ENCODE results near the gene SMURF2. TPM values are rescaled to one million over a fixed set of nuclear protein-coding genes. Genes with fewer than 3 reads are reported as not detected.
"Not testable (repeated sequence)": the region's sequence is repeated elsewhere in the genome, so short reads cannot be mapped to it uniquely, and the experiment has no call there.

The SMURF2 gene
- polyA plus RNA-seq, 3 donors from 2014 or later = 8.1 to 8.5 (median 8.3) TPM

DNA sequence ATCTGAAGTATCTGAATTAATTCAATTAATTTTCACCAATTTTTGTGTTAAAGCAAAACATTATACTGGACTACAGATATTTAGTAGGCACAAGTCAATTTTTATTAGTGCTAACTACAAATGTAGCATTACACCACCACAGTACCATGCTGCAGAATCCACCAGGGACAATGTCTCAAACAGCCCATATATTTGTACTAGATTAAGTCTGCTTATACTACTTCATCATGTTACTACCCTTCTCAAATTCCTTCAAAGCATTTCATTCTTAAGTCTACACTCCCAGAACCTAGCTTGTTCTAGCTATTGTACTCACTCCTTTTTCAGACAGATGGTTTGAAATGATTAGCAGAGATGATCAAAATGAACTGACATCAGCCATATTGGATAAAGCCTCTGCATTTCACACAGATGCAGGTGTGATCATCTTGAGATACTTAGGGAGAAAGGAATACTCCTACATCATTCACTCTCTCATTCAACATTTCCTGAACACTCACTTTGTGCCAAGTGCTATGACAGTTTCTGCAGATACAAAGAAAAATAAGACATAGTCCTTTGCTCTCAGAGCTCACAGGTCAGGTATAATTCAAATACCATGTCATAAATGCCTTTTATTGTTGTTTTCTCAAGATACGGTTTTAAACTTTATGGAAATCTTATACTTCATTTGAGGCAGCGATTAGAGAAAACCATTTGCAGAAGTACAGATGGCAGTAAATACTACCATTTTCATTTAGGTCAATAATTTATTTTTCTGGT lies 47.7 kb downstream of the SMURF2 start:
- H3K4me1 Mint-ChIP-seq = peaks cover 50 to 65% of the 10 kb centered on the region in 2 donors
- H3K36me3 Mint-ChIP-seq = no peaks in the 10 kb centered on the region
- peaks cover 0 to 1% (median 0%) of the 10 kb centered on the region in 3 donors for H3K27me3 Mint-ChIP-seq (ENCODE audit: low read depth in 3 of 3)
- no peak overlapping the region for H3K4me3 Mint-ChIP-seq
- no peak for DNase-seq
- no peaks in the 10 kb centered on the region for H3K9me3 Mint-ChIP-seq
- peak overlapping the region in 2 of 6 donors; percentile 2 to 6 for H3K27ac Mint-ChIP-seq

DNA sequence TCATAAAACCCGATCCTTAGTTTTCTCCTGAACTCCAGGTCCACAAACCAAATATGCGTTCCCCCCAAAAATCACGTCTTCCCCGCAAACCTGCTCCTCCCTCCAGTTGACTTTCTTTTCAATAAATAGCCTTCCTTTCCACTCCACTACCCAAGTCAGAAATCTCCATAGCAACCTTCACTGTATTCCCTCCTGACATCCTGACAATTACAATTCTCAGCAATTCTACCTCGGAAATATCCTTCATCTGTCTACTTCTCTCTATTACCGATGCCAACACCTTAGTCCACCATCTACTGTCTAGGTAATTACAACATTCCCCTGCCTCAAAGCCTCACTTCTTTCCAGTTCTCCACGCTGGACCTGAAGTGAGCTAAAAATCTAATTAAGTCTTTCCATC lies 50.7 kb downstream of the SMURF2 start:
- Mint-ChIP-seq H3K4me1 (peaks cover 47 to 62% of the 10 kb centered on the region in 2 donors), H3K9me3 (no peaks in the 10 kb centered on the region), H3K27ac (no peak overlapping the region), H3K4me3 (no peak overlapping the region), H3K36me3 (no peaks in the 10 kb centered on the region), H3K27me3 (ENCODE audit: low read depth in 3 of 3) (no peaks in the 10 kb centered on the region)
- DNase-seq = no peak

DNA sequence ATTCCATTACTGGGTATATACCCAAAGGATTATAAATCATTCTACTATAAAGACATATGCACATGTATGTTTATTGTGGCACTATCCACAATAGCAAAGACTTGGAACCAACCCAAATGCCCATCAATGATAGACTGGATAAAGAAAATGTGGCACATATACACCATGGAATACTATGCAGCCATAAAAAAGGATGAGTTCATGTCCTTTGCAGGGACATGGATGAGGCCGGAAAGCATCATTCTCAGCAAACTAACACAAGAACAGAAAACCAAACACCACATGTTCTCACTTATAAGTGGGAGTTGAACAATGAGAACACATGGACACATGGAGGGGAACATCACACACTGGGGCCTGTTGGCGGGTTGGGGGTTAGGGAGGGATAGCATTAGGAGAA lies 51.9 kb downstream of the SMURF2 start:
- Mint-ChIP-seq H3K27ac (peak overlapping the region in 1 of 6 donors; percentile 35), H3K4me1 (peaks cover 50 to 65% of the 10 kb centered on the region in 2 donors)
- not testable (repeated sequence) for H3K9me3 Mint-ChIP-seq; H3K4me3 Mint-ChIP-seq; H3K27me3 Mint-ChIP-seq (ENCODE audit: low read depth in 3 of 3); DNase-seq; H3K36me3 Mint-ChIP-seq

DNA sequence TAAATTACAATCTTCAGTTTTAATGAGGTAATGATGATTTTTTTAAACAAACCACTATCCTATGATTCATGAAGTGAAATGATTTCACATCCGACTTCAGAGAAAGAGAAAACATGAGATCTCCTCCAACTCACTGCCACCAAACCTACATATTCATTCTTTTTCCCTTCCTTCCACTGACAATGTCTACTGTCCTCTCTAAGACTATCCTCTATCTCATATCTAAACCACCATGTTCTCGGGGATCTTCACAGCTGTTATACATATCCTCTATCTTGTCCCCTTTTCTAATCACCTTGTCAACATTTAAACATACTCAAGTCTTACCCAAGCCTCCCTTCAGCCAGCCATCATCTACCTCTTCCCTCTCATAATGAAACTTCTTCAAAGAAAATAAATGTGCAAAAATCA lies 53.5 kb downstream of the SMURF2 start:
- H3K36me3 Mint-ChIP-seq = no peaks in the 10 kb centered on the region
- no peaks in the 10 kb centered on the region for H3K27me3 Mint-ChIP-seq (ENCODE audit: low read depth in 3 of 3)
- H3K4me1 Mint-ChIP-seq = peaks cover 36 to 61% of the 10 kb centered on the region in 2 donors
- H3K27ac Mint-ChIP-seq = peak overlapping the region; percentile 13 to 78 (median 52)
- peak overlapping the region in 4 of 5 donors; percentile 0 to 15 (median 9) for H3K4me3 Mint-ChIP-seq
- no peak for DNase-seq
- H3K9me3 Mint-ChIP-seq = no peaks in the 10 kb centered on the region

DNA sequence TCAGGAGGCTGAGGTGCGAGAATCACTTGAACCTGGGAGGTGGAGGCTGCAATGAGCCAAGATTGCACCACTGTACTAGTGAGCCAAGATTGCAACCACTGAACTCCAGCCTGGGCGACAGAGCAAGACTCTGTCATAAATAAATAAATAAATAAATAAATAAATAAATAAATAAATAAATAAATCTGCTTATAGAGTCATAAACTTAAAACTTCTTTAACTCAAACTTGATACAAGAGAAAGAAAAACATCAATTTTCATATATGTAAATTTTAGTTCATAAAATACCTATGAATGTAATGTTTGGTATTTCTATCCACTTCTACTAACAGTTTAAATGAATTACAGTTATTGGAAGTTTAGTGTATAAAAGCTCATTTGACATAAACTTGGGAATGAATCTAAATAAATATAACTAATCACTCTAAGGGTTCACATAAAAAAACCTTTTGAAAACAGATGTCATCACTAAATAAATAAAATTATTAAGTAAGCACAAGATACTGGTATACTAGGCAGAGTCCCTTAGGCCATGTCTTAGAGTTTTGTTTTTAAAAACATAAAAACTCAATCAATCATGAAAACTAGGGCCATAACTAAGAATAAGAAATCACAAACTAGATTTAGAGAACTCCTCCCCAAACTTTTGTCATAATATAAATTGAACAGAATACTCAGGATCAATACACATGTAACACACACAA lies 54.1 kb downstream of the SMURF2 start:
- Mint-ChIP-seq H3K27me3 (ENCODE audit: low read depth in 3 of 3) (no peaks in the 10 kb centered on the region), H3K4me3 (peak overlapping the region in 1 of 5 donors; percentile 15), H3K27ac (peak overlapping the region; percentile 13 to 78 (median 52)), H3K4me1 (peaks cover 31 to 57% of the 10 kb centered on the region in 2 donors), H3K9me3 (no peaks in the 10 kb centered on the region), H3K36me3 (no peaks in the 10 kb centered on the region)
- no peak for DNase-seq

DNA sequence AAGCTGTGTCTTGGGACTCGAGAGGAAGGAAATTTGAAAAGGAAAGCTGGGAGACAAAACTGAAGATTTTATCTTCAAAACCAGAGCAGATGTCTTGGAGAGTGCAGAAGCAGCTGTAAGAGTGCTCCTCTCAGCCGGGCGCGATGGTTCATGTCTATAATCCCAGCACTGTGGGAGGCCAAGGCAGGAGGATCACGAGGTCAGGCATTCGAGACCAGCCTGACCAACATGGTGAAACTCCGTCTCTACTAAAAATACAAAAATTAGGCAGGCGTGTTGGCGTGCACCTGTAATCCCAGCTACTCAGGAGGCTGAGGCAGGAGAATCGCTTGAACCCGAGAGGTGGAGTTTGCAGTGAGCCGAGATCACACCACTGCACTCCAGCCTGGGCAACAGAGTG lies 57.6 kb downstream of the SMURF2 start:
- not testable (repeated sequence) for H3K9me3 Mint-ChIP-seq; DNase-seq; H3K36me3 Mint-ChIP-seq; H3K4me3 Mint-ChIP-seq; H3K27ac Mint-ChIP-seq; H3K27me3 Mint-ChIP-seq (ENCODE audit: low read depth in 3 of 3)
- H3K4me1 Mint-ChIP-seq = peaks cover 36 to 76% of the 10 kb centered on the region in 2 donors

DNA sequence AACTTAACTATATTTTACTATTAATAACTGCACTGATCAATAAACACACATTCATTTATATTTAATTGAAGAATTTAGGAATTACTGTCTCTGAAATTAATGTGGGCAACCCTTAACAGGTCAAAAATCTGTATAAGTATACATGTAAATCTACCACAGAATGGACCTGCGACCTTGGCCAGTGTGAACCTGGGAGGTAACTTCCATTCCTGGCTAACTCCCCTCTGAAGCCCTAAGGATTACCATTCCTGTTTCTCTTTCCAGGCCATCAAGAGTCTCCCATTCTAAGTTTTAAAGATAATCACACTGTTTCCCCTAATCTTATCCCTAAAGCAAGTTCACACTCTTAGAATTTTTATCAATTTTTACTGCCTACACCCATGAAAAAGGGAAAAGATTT lies 58.1 kb downstream of the SMURF2 start:
- H3K4me1 Mint-ChIP-seq = peaks cover 36 to 76% of the 10 kb centered on the region in 2 donors

DNA sequence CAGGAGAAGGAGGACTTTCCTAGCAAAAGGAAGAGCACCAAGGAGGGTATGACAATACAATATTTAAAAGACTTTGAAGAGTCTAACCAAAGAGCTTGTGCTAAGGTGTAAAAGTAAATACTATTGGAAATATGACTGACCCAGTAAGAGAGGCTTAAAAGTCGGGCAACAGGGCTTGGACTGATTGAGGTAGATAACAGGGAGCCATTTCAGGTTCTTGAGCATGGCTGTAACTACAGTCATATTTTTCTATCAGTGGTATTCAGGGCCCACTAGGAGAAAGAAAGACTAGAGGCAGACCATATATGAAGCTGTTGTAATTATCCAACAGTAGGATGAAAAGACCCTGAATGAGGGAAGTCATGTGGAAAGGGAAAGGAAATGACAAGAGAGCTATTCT lies 62.3 kb downstream of the SMURF2 start:
- H3K4me3 Mint-ChIP-seq = peak overlapping the region; percentile 65 to 78 (median 75)
- peaks cover 10 to 12% (median 10%) of the 10 kb centered on the region in 3 donors for H3K36me3 Mint-ChIP-seq
- peak overlapping the region; percentile 78 to 96 (median 90) for H3K27ac Mint-ChIP-seq
- peaks cover 0 to 3% (median 0%) of the 10 kb centered on the region in 3 donors for H3K27me3 Mint-ChIP-seq (ENCODE audit: low read depth in 3 of 3)
- no peaks in the 10 kb centered on the region for H3K9me3 Mint-ChIP-seq
- no peak for DNase-seq
- H3K4me1 Mint-ChIP-seq = peaks cover 33 to 72% of the 10 kb centered on the region in 2 donors

More for the DNA sequence above, 58.1 kb downstream of the SMURF2 start:
- Mint-ChIP-seq H3K9me3 (no peaks in the 10 kb centered on the region), H3K4me3 (no peak overlapping the region), H3K27me3 (ENCODE audit: low read depth in 3 of 3) (no peaks in the 10 kb centered on the region), H3K27ac (peak overlapping the region in 1 of 6 donors; percentile 15), H3K36me3 (no peaks in the 10 kb centered on the region)
- DNase-seq = no peak

DNA sequence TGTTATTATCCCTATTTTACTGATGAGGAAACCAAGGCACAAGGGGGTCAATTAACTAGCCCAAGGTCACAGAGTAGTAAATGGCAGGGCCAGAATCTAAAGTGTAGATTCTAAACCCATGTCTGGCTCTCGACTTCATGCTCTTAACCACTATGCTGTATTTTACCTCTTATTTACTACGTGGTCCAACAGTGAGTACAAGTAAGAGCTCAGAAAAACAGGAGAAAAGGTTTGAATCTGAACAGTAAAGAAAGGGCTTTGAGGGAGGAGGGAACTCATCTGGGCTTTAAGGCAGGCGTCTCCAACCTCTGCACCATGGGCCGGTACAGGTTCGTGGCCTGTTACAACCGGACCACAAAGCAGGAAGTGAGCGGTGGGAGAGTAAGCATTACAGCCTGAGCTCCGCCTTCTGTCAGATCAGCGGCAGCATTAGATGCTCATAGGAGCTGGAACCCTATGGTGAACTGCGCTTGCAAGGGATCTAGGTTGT lies 62.9 kb downstream of the SMURF2 start:
- H3K27me3 Mint-ChIP-seq (ENCODE audit: low read depth in 3 of 3) = peaks cover 0 to 3% (median 0%) of the 10 kb centered on the region in 3 donors

DNA sequence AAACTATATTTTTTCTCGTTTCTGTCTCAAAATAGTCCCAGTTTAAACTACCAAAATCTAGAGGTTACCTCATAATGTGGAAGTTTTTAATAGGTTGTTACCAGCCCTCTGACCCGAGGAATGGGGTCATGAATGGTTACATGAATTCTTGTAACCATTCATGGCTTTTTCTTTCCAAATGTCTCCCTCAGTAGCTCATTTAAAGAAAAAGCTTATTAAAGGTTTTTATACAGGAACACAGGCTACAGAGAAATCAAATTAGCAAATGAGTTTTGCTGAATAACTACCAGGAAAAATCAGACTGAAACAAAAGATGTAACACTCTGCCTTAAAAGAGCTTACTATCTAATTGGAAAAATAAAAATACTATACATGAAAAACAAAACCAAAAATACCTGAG lies 63.4 kb downstream of the SMURF2 start:
- peaks cover 35 to 68% of the 10 kb centered on the region in 2 donors for H3K4me1 Mint-ChIP-seq
- H3K4me3 Mint-ChIP-seq = peak overlapping the region in 4 of 5 donors; percentile 65 to 78 (median 73)
- H3K9me3 Mint-ChIP-seq = no peaks in the 10 kb centered on the region
- peaks cover 0 to 3% (median 0%) of the 10 kb centered on the region in 3 donors for H3K27me3 Mint-ChIP-seq (ENCODE audit: low read depth in 3 of 3)
- H3K27ac Mint-ChIP-seq = peak overlapping the region; percentile 78 to 96 (median 90)
- DNase-seq = no peak
- peaks cover 10 to 12% (median 10%) of the 10 kb centered on the region in 3 donors for H3K36me3 Mint-ChIP-seq

More for the DNA sequence above, 62.9 kb downstream of the SMURF2 start:
- DNase-seq = peak; percentile 61 to 68 (median 62)
- H3K4me1 Mint-ChIP-seq = peaks cover 33 to 67% of the 10 kb centered on the region in 2 donors
- H3K4me3 Mint-ChIP-seq = peak overlapping the region; percentile 65 to 78 (median 75)
- peak overlapping the region; percentile 78 to 96 (median 90) for H3K27ac Mint-ChIP-seq
- no peaks in the 10 kb centered on the region for H3K9me3 Mint-ChIP-seq
- H3K36me3 Mint-ChIP-seq = peaks cover 10 to 12% (median 10%) of the 10 kb centered on the region in 3 donors

DNA sequence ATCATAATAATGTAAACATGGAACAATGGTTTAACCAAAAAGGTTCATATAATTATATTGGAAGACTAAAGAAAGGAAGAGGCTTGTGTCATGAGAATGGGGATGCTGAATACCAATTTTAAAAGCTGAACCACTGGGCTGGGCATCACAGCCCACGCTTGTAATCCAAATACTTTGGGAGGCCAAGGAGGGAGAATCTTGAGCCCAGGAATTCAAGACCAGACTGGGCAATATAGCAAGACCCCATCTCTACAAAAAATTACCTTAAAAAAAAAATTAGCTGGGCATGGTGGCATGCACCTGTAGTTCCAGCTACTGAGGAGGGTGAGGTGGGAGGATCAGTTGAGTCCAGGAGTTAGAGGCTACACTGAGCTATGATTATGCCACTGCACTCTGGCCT lies 65.1 kb downstream of the SMURF2 start:
- H3K4me1 Mint-ChIP-seq = peaks cover 29 to 58% of the 10 kb centered on the region in 2 donors
- H3K4me3 Mint-ChIP-seq = no peak overlapping the region
- peak overlapping the region in 5 of 6 donors; percentile 6 to 60 (median 23) for H3K27ac Mint-ChIP-seq
- peaks cover 0 to 3% (median 0%) of the 10 kb centered on the region in 3 donors for H3K27me3 Mint-ChIP-seq (ENCODE audit: low read depth in 3 of 3)
- H3K36me3 Mint-ChIP-seq = peaks cover 10 to 18% (median 14%) of the 10 kb centered on the region in 3 donors
- DNase-seq = no peak
- H3K9me3 Mint-ChIP-seq = no peaks in the 10 kb centered on the region

DNA sequence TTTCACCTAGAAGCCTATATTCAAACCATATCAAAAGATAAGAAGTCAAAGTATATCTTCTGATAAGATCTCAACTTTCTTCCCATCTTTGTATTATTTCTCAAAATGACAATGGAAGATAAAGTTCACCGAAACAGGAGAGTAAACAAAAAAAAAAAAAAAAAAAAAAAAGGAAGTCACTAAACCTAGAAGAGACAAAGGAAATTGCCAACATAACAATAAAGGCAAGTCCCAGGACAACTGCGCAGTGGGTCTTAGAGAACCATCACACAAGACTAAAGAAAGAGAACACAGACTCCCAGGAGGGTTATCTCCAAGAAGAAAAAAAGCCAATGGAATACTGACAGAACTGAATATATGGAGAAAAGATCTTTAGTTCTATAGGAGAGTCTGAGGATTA lies 65.7 kb downstream of the SMURF2 start:
- H3K4me3 Mint-ChIP-seq = no peak overlapping the region

DNA sequence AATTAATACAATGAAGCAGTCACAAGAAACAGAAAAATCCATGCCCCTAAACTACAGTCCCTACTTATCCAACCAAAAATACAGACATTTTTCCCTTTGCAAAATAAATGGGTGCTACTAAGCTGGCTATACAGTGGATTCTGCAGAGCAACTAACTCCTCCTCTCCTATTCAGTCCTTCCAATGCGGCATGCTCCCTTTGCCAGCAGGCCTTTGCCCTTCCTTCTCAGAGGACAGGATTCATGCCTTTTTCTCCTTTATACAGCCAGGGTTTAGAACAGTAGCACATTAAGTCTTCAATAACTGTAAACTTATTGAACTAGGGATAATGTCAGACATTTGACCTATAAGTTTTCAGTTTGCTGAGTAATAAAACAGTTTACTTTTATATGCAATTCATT lies 70.2 kb downstream of the SMURF2 start:
- Mint-ChIP-seq H3K27ac (peak overlapping the region in 4 of 6 donors; percentile 63 to 77 (median 69)), H3K4me3 (no peak overlapping the region), H3K36me3 (peaks cover 9 to 28% (median 14%) of the 10 kb centered on the region in 3 donors), H3K4me1 (peaks cover 8 to 31% of the 10 kb centered on the region in 2 donors), H3K27me3 (ENCODE audit: low read depth in 3 of 3) (peaks cover 0 to 3% (median 0%) of the 10 kb centered on the region in 3 donors), H3K9me3 (no peaks in the 10 kb centered on the region)
- no peak for DNase-seq

More for the DNA sequence above, 65.7 kb downstream of the SMURF2 start:
- H3K27ac Mint-ChIP-seq = peak overlapping the region in 5 of 6 donors; percentile 6 to 60 (median 23)
- peaks cover 10 to 23% (median 14%) of the 10 kb centered on the region in 3 donors for H3K36me3 Mint-ChIP-seq
- DNase-seq = no peak
- no peaks in the 10 kb centered on the region for H3K9me3 Mint-ChIP-seq
- H3K4me1 Mint-ChIP-seq = peaks cover 30 to 60% of the 10 kb centered on the region in 2 donors
- H3K27me3 Mint-ChIP-seq (ENCODE audit: low read depth in 3 of 3) = peaks cover 0 to 3% (median 0%) of the 10 kb centered on the region in 3 donors

Measured in immature natural killer cell (primary cell).